SU-DHL-6 (cell line): ENCODE results near the gene IFT122.
A peak's percentile ranks its signal among the peaks of the same experiment; 100 is the strongest.
"Not testable (repeated sequence)": the region's sequence is repeated elsewhere in the genome, so short reads cannot be mapped to it uniquely, and the experiment has no call there.

Experiments used
- H2AFZ ChIP-seq: fragments of 200-600 bp; sonication (generic); 2 replicates; pipeline ENCODE4 v1.6.1; 2014; ENCODE audit warnings: low read depth, mild to moderate bottlenecking, moderate library complexity, mixed read lengths, antibody characterized with exemption, low read length; ENCODE audit not compliant: severe bottlenecking
- H3F3A ChIP-seq: fragments of 200-600 bp; shearing (Covaris generic); 2 replicates; pipeline ENCODE4 v1.6.0; 2016; ENCODE audit warnings: antibody characterized with exemption, mild to moderate bottlenecking; ENCODE audit not compliant: insufficient read depth
- H3K27ac ChIP-seq: fragments of 200-600 bp; sonication (generic); 2 replicates; pipeline ENCODE4 v1.5.1; 2016; ENCODE audit warnings: low read depth, mild to moderate bottlenecking, low read length, moderate library complexity, mixed read lengths
- H3K27me3 ChIP-seq: fragments of 200-600 bp; sonication (generic), shearing (Covaris generic); 2 replicates; pipeline ENCODE4 v1.6.0; 2014; ENCODE audit warnings: mild to moderate bottlenecking, low read length
- H3K36me3 ChIP-seq: fragments of 200-600 bp; sonication (generic); 2 replicates; pipeline ENCODE4 v1.6.1; 2014; ENCODE audit warnings: mild to moderate bottlenecking, low read length, mixed read lengths
- H3K4me2 ChIP-seq: fragments of 300-600, 200-600 bp; shearing (Covaris generic), sonication (generic); 2 replicates; pipeline ENCODE4 v1.6.0; 2014; ENCODE audit warnings: low read length, low read depth, mild to moderate bottlenecking; ENCODE audit not compliant: poor library complexity, severe bottlenecking
- H3K4me3 ChIP-seq: fragments of 200-600 bp; sonication (generic); 2 replicates; pipeline ENCODE4 v1.5.1; 2014; ENCODE audit warnings: antibody characterized with exemption, low read length, mild to moderate bottlenecking, mixed read lengths; ENCODE audit not compliant: insufficient read depth, poor library complexity, severe bottlenecking
- H3K79me2 ChIP-seq: fragments of 200-600 bp; sonication (generic); 2 replicates; pipeline ENCODE4 v1.6.1; 2014; ENCODE audit warnings: mild to moderate bottlenecking, low read length, moderate library complexity; ENCODE audit not compliant: insufficient read depth
- H3K9ac ChIP-seq: fragments of 200-600 bp; sonication (generic); 2 replicates; pipeline ENCODE4 v1.7.0; 2014; ENCODE audit warnings: mild to moderate bottlenecking, low read length
- H3K9me2 ChIP-seq: fragments of 200-600 bp; sonication (generic); replicated peaks from 2 replicates; pipeline ENCODE4 v1.6.1; 2014; ENCODE audit warnings: low read length; ENCODE audit not compliant: insufficient read depth
- H3K9me3 ChIP-seq: fragments of 200-600 bp; sonication (generic); 2 replicates; pipeline ENCODE4 v1.6.1; 2014; ENCODE audit warnings: low read length, mixed read lengths; ENCODE audit not compliant: insufficient read depth
- H4K20me1 ChIP-seq: fragments of 200-600 bp; sonication (generic); 2 replicates; pipeline ENCODE4 v1.6.1; 2014; ENCODE audit warnings: low read depth, mild to moderate bottlenecking, antibody characterized with exemption, low read length, moderate library complexity, mixed read lengths
- EZH2phosphoT487 ChIP-seq: fragments of 200-600 bp; sonication (generic), shearing (Covaris generic); conservative IDR thresholded peaks from 2 replicates; pipeline ENCODE4 v1.6.1; 2018; ENCODE audit warnings: mild to moderate bottlenecking, antibody characterized with exemption, low read length, moderate library complexity, mixed read lengths
- TF ChIP-seq, protein P1 (sequence below): fragments of 200-600 bp; sonication (generic); IDR thresholded peaks from one replicate; pipeline ENCODE4 v1.5.1; 2017; ENCODE audit warnings: antibody characterized with exemption, mild to moderate bottlenecking, low read length, moderate library complexity; ENCODE audit not compliant: insufficient read depth, poor library complexity, severe bottlenecking

The IFT122 gene

DNA sequence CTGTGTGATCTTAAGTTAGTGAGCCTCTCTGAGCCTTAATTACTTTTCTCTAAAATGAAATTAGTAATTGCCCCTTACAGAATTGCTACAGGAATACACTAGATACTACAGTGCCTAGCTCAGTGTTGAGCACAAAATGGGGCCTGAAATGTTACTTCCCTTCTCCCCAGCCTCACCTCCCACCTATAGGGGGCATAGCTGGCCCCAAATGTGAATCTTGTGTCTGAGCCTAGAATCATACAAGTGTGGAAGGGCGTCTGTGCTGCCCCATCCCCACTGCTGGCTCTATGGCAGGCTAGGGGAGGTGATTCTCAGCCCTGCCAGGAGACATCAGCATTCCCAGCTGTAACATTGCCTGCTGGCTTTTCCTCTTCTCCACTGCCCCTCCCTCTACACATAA, 42.7 kb downstream of the IFT122 start:
- Histone ChIP-seq H2AFZ (no peak overlapping the region), H3K27me3 (no peaks in the 10 kb centered on the region), H3K4me2 (no peak overlapping the region), H3K36me3 (no peaks in the 10 kb centered on the region), H3K4me3 (no peak overlapping the region), H3K9ac (no peak overlapping the region), H3K9me2 (no peaks in the 10 kb centered on the region), H3K79me2 (no peaks in the 10 kb centered on the region), H3K9me3 (no peaks in the 10 kb centered on the region), H4K20me1 (no peaks in the 10 kb centered on the region), H3F3A (no peaks in the 10 kb centered on the region), H3K27ac (no peak overlapping the region)
- no peak for TF ChIP-seq EZH2phosphoT487
- TF ChIP-seq, protein P1, sequence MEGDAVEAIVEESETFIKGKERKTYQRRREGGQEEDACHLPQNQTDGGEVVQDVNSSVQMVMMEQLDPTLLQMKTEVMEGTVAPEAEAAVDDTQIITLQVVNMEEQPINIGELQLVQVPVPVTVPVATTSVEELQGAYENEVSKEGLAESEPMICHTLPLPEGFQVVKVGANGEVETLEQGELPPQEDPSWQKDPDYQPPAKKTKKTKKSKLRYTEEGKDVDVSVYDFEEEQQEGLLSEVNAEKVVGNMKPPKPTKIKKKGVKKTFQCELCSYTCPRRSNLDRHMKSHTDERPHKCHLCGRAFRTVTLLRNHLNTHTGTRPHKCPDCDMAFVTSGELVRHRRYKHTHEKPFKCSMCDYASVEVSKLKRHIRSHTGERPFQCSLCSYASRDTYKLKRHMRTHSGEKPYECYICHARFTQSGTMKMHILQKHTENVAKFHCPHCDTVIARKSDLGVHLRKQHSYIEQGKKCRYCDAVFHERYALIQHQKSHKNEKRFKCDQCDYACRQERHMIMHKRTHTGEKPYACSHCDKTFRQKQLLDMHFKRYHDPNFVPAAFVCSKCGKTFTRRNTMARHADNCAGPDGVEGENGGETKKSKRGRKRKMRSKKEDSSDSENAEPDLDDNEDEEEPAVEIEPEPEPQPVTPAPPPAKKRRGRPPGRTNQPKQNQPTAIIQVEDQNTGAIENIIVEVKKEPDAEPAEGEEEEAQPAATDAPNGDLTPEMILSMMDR = peak; percentile 22

DNA sequence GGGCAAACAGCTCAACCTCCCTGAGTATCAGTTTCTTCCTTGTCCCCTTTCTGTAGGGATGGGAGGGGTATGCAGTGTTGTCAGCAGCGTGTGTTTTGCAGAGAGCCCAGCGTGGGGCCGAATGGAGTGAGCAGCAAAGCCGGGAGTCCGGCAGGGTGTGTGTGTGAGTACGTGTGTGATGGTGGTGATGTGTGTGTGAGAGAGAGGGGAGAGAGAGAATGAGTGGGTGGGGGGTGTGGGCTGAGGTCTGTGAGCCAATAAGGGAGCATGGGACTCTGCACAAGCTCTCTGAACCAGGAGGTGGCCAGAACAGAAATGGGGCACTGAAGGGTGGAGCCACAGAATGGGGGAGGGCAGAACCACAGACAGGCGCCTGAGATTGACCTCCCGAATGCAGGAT, 43.8 kb downstream of the IFT122 start:
- H3K9me3 ChIP-seq = no peaks in the 10 kb centered on the region
- no peak overlapping the region for H3K4me2 ChIP-seq
- no peaks in the 10 kb centered on the region for H3K27me3 ChIP-seq
- H3K79me2 ChIP-seq = no peaks in the 10 kb centered on the region
- H3K36me3 ChIP-seq = no peaks in the 10 kb centered on the region
- no peak overlapping the region for H3K4me3 ChIP-seq
- no peak overlapping the region for H2AFZ ChIP-seq
- no peak overlapping the region for H3K27ac ChIP-seq
- no peaks in the 10 kb centered on the region for H4K20me1 ChIP-seq
- no peaks in the 10 kb centered on the region for H3F3A ChIP-seq
- H3K9me2 ChIP-seq = no peaks in the 10 kb centered on the region
- H3K9ac ChIP-seq = no peak overlapping the region
- TF ChIP-seq, protein P1 = no peak
- TF ChIP-seq EZH2phosphoT487 = no peak

DNA sequence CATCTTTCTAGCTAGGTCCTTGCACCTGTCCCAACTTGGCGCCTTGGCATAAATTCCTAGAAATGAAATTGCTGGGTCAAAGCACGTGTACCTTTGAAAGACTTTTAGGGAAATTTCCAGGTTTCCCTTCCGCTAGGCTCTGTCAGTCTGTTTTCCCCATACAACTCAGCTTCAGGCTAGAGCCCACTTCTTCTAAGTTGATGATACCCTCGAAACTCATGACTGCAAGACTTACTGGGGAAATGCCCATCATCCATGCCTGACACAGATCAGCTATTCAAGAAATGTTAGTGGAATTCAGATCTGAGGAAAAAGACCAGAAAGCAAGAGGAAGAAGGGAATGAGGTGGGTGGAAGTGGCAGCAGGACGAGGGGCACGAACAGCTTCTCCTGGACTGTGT, 45.1 kb downstream of the IFT122 start:
- H3K27me3 ChIP-seq, H3K36me3 ChIP-seq, H3K4me3 ChIP-seq, H3K9me2 ChIP-seq, H3K9ac ChIP-seq, H3K27ac ChIP-seq, H3K79me2 ChIP-seq, H3F3A ChIP-seq, H4K20me1 ChIP-seq, H2AFZ ChIP-seq, H3K4me2 ChIP-seq, H3K9me3 ChIP-seq: not testable (repeated sequence)

DNA sequence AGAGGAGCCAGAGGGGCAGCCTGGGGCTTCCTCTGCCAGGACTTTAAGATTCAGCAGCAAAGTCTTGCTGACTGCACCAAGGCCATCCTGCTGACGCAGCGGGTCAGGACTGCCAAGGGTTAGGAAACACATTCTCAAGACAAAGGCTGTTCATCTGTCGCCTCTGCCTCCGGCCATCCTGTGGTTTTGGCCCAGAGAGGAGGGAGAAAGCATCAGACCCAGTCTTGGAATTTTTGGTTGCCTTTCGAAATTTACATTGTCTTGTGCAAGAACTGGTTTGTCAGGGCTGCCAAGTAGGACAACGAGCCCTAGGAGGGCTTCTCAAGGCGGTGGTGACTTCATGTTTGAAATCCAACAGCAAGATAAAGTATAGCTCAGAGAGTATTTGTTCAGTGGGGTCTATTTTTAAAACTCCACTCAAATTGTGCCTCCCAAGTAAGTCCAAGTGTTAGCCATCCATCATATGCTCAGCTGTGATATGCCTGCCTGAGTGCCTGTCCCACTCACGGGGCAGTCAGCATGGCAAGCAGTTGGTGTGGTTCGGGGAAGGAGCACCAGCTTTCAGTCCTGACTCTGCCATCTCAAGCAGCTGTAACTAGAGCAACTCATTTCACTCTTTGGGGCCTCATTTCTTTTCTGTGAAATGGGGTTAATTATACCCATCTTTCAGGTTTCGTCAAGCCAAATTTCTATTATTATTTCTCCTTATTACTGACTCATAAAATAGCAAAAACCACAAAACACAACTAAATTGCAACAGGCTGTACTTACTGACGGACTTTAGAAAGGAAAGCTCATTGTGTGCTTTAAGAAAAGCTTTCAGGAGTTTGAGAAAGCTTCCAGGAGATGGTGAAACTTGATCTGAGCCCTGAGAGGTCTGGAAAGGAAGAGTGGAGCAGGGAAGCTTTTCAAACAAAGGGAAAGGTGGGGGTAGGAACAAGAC, 46.0 kb downstream of the IFT122 start:
- H3K4me3 ChIP-seq = no peak overlapping the region
- no peaks in the 10 kb centered on the region for H3K9me3 ChIP-seq
- H3K9ac ChIP-seq = no peak overlapping the region
- H3K79me2 ChIP-seq = no peaks in the 10 kb centered on the region
- H3K9me2 ChIP-seq = no peaks in the 10 kb centered on the region
- H3F3A ChIP-seq = no peaks in the 10 kb centered on the region
- no peaks in the 10 kb centered on the region for H3K27me3 ChIP-seq
- H3K36me3 ChIP-seq = no peaks in the 10 kb centered on the region
- H3K4me2 ChIP-seq = no peak overlapping the region
- no peaks in the 10 kb centered on the region for H4K20me1 ChIP-seq
- H2AFZ ChIP-seq = no peak overlapping the region
- H3K27ac ChIP-seq = no peak overlapping the region
- TF ChIP-seq EZH2phosphoT487 = no peak
- TF ChIP-seq, protein P1 = no peak
